Endothelial cell of umbilical vein (primary cell): ENCODE data around the gene CDK5. TPM values are rescaled to one million over a fixed set of nuclear protein-coding genes. Genes with fewer than 3 reads are reported as not detected.

Experiments used
- BruUV-seq: library from RNA; stranded (reverse); fragments of 400-500 nt; replicated peaks from 2 replicates; lab custom pipeline; 2021; lab: Mats Ljungman, UMichigan
- CTCF ChIA-PET: fragments of 300-600, 350-600 bp; sonication (Branson Sonifier 250); formaldehyde crosslinking; loops from one replicate; lab custom pipeline; 2021; ENCODE audit warnings: antibody characterized with exemption, inconsistent platforms; lab: Charles Lee
- POLR2A ChIA-PET: fragments of 300-600, 350-600 bp; sonication (Branson Sonifier 250); formaldehyde crosslinking; loops from one replicate; lab custom pipeline; 2021; ENCODE audit warnings: antibody characterized with exemption, inconsistent platforms; lab: Charles Lee
- DNase-seq: peaks from one replicate; pipeline ENCODE4 v3.0.0-alpha.2; 2011; ENCODE audit warnings: low read depth, low spot score
- FAIRE-seq: peaks from 2 replicates; lab custom pipeline; 2011; peaks lifted over from hg19 to GRCh38; lab: Jason Lieb, UNC
- H2AFZ ChIP-seq: 2 replicates; pipeline ENCODE4 v1.6.0; 2012; ENCODE audit warnings: low read depth, low read length, control low read depth, inconsistent platforms
- H3K27ac ChIP-seq: 2 replicates; pipeline ENCODE4 v1.5.1; 2011; ENCODE audit warnings: low read depth, mild to moderate bottlenecking, control low read depth, low read length, moderate library complexity; ENCODE audit not compliant: insufficient read depth
- H3K27me3 ChIP-seq, 2 experiments: 2 replicates each; pipeline versions ENCODE4 v1.6.0 to v1.6.1; 2011; ENCODE audit warnings: low read length in 2 of 2, mixed read lengths in 1 of 2; ENCODE audit not compliant: control insufficient read depth in 2 of 2, insufficient read depth in 2 of 2
- H3K36me3 ChIP-seq, 2 experiments: 2 replicates in 1 of 2; 3 replicates in 1 of 2; pipeline ENCODE4 v1.5.1; 2011; ENCODE audit warnings: low read length in 2 of 2, mild to moderate bottlenecking in 1 of 2, moderate library complexity in 1 of 2; ENCODE audit not compliant: control insufficient read depth in 2 of 2, insufficient read depth in 2 of 2; ENCODE audit errors: extremely low read depth in 1 of 2
- H3K4me1 ChIP-seq: 3 replicates; pipeline ENCODE4 v1.5.1; 2011; ENCODE audit warnings: mild to moderate bottlenecking, low read length; ENCODE audit not compliant: control insufficient read depth, insufficient read depth; ENCODE audit errors: extremely low read depth
- H3K4me2 ChIP-seq: 2 replicates; pipeline ENCODE4 v1.6.1; 2011; ENCODE audit warnings: low read length, control low read depth, mixed read lengths; ENCODE audit not compliant: insufficient read depth
- H3K4me3 ChIP-seq, 3 experiments: fragments of 200-600 bp in 1 of 3; sonication (generic), shearing (Covaris generic) in 1 of 3; replicated peaks in 1 of 3; 2 replicates each; pipeline ENCODE4 v1.5.1; 2011 to 2016; ENCODE audit warnings: control low read depth in 3 of 3, low read length in 3 of 3, mild to moderate bottlenecking in 2 of 3, inconsistent platforms in 1 of 3, low read depth in 1 of 3, moderate library complexity in 1 of 3; ENCODE audit not compliant: insufficient read depth in 1 of 3
- H3K79me2 ChIP-seq: 2 replicates; pipeline ENCODE4 v1.6.0; 2012; ENCODE audit warnings: low read length, inconsistent platforms; ENCODE audit not compliant: control insufficient read depth, insufficient read depth
- H3K9ac ChIP-seq: replicated peaks from 2 replicates; pipeline ENCODE3; 2011; ENCODE audit warnings: low read length, control low read depth; ENCODE audit not compliant: insufficient read depth; ENCODE audit errors: extremely low read depth
- H3K9me1 ChIP-seq: replicated peaks from 3 replicates; pipeline ENCODE4 v1.6.0; 2011; ENCODE audit warnings: mild to moderate bottlenecking, low read length; ENCODE audit not compliant: control insufficient read depth, insufficient read depth; ENCODE audit errors: extremely low read depth
- H3K9me3 ChIP-seq: replicated peaks from 2 replicates; pipeline ENCODE4 v1.5.1; 2012; ENCODE audit warnings: low read length, inconsistent platforms; ENCODE audit not compliant: control insufficient read depth, insufficient read depth
- H4K20me1 ChIP-seq: replicated peaks from 2 replicates; pipeline ENCODE3; 2011; ENCODE audit warnings: mild to moderate bottlenecking, low read length; ENCODE audit not compliant: control insufficient read depth, insufficient read depth; ENCODE audit errors: extremely low read depth
- CTCF ChIP-seq, 2 donors: IDR thresholded peaks; 1 replicate in 1 of 2; 2 replicates in 1 of 2; pipeline ENCODE4 v1.5.1; 2011; ENCODE audit warnings: low read length in 2 of 2, mild to moderate bottlenecking in 2 of 2, moderate library complexity in 2 of 2, control low read depth in 1 of 2, inconsistent platforms in 1 of 2, low read depth in 1 of 2; ENCODE audit not compliant: insufficient read depth in 1 of 2; ENCODE audit errors: extremely low read depth in 1 of 2
- EZH2 ChIP-seq: IDR thresholded peaks from 2 replicates; pipeline ENCODE4 v1.6.1; 2012; ENCODE audit warnings: borderline replicate concordance, low read depth, mild to moderate bottlenecking, moderate library complexity, low read length, inconsistent platforms; ENCODE audit not compliant: severe bottlenecking
- FOS ChIP-seq: IDR thresholded peaks from 2 replicates; pipeline ENCODE4 v1.6.1; 2011; ENCODE audit warnings: mild to moderate bottlenecking, low read length, moderate library complexity, borderline replicate concordance; ENCODE audit not compliant: insufficient read depth
- GATA2 ChIP-seq: IDR thresholded peaks from 2 replicates; pipeline ENCODE4 v1.7.0; 2011; ENCODE audit warnings: low read depth, mild to moderate bottlenecking, moderate library complexity, mixed read lengths, low read length; ENCODE audit not compliant: insufficient read length, insufficient read depth
- JUN ChIP-seq: IDR thresholded peaks from 2 replicates; pipeline ENCODE4 v1.6.1; 2011; ENCODE audit warnings: borderline replicate concordance, low read depth; ENCODE audit not compliant: insufficient read length, insufficient read depth
- MYC ChIP-seq: IDR thresholded peaks from one replicate; pipeline ENCODE4 v1.6.1; 2011; ENCODE audit warnings: mild to moderate bottlenecking, low read depth, low read length
- POLR2A ChIP-seq: IDR thresholded peaks from 2 replicates; pipeline ENCODE4 v1.6.1; 2012; ENCODE audit warnings: low read depth, mild to moderate bottlenecking, control low read depth, low read length
- POLR2AphosphoS5 ChIP-seq: IDR thresholded peaks from 2 replicates; pipeline ENCODE4 v1.6.1; 2012; ENCODE audit warnings: low read depth, mild to moderate bottlenecking, control low read depth, low read length, moderate library complexity; ENCODE audit not compliant: insufficient read depth
- dilution Hi-C: fragments of 300-500 bp; cut with MboI; formaldehyde crosslinking; loops from one replicate; pipeline ENCODE4 v1.15.0; 2019; ENCODE audit warnings: low sequenced_read_pairs; ENCODE audit not compliant: extremely low pct_ligation_motif_present
- intact Hi-C: fragments of 100-400 bp; cut with micrococcal nuclease; formaldehyde crosslinking; loops from one replicate; pipeline ENCODE4 v1.10.0; 2022
- polyA plus RNA-seq, 4 experiments: library from polyadenylated mRNA; depleted of rRNA in 3 of 4; stranded (reverse) in 3 of 4; unstranded in 1 of 4; fragments of >200 nt; gene quantifications; 2 replicates each; pipeline versions ENCODE4 v1.2.1 to v1.2.3, GENCODE V29; 2011 to 2012; ENCODE audit warnings: missing spikeins in 1 of 4
- total RNA-seq: library from RNA; stranded (reverse); gene quantifications from 2 replicates; pipeline ENCODE4 v1.2.3, GENCODE V29; 2021
- TF ChIP-seq, protein P1 (sequence below): IDR thresholded peaks from 2 replicates; pipeline ENCODE4 v1.6.1; 2011; ENCODE audit not compliant: insufficient read depth, insufficient read length

The CDK5 gene
- total and polyA plus RNA-seq, 2 donors (not counting 3 experiments of a cell fraction or from before 2014, with no cell fraction given) = 16.5 to 38.3 TPM

- Histone ChIP-seq H3K36me3 (peaks cover 0 to 1% of the 10 kb centered on the region in 2 experiments), H3K4me3 (no peak overlapping the region), H3K79me2 (no peaks in the 10 kb centered on the region), H4K20me1 (no peaks in the 10 kb centered on the region), H3K9me1 (no peaks in the 10 kb centered on the region), H3K4me2 (no peak overlapping the region), H3K27ac (no peak overlapping the region), H2AFZ (no peak overlapping the region), H3K4me1 (peaks cover 7% of the 10 kb centered on the region), H3K9me3 (no peaks in the 10 kb centered on the region), H3K27me3 (peaks cover 12 to 14% of the 10 kb centered on the region in 2 experiments), H3K9ac (no peak overlapping the region)
- intact Hi-C loops (no loop called here), dilution Hi-C loops (no loop called here)
- ChIA-PET CTCF (interaction anchor here (2.1 to 8.8 kb wide), 4 partner anchors 8 to 122 kb away, joined by 19 to 107 read pairs (median 60); partner anchors contain the start of gene ABCB8), POLR2A (no interaction called here)
- BruUV-seq = no TSS peak
- TF ChIP-seq FOS (no peak), MYC (no peak), EZH2 (no peak), POLR2AphosphoS5 (no peak), JUN (no peak), GATA2 (no peak), CTCF (IDR thresholded peaks at IDR 0.05; ENCODE audit: extremely low read depth in 1 of 2, insufficient read depth in 1 of 2, low read depth in 1 of 2, low read length in 2 of 2) (no peak), POLR2A (no peak)
- TF ChIP-seq, protein P1, sequence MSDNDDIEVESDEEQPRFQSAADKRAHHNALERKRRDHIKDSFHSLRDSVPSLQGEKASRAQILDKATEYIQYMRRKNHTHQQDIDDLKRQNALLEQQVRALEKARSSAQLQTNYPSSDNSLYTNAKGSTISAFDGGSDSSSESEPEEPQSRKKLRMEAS = no peak
- DNase-seq (no peak), FAIRE-seq (no peak)
Measured at GRCh38 chr7:151020231-151020630, 37.5 kb downstream of the CDK5 start.
